T-cell (primary cell): ENCODE data around the gene FRMD5. TPM values are rescaled to one million over a fixed set of nuclear protein-coding genes. Genes with fewer than 3 reads are reported as not detected.

Experiments
- ATAC-seq, 4 experiments: fragments of 200-7000 bp in 3 of 4; fragments of 150-1000 bp in 1 of 4; cut with Tn5 transposase; replicated peaks in 1 of 4; 1 replicate in 3 of 4; 2 replicates in 1 of 4; pipeline ENCODE4 v1.10.0; 2021; ENCODE audit warnings: moderate library complexity in 3 of 4, mild to moderate bottlenecking in 2 of 4, moderate number of reproducible peaks in 1 of 4
- CTCF ChIA-PET, 2 donors: fragments of 300-600 bp; sonication (Branson Sonifier 250); formaldehyde crosslinking; loops; one replicate each; lab custom pipeline; 2022; ENCODE audit warnings: antibody characterized with exemption in 2 of 2; lab: Charles Lee
- POLR2A ChIA-PET, 2 donors: fragments of 300-600 bp; sonication (Branson Sonifier 250); formaldehyde crosslinking; loops; one replicate each; lab custom pipeline; 2022; ENCODE audit warnings: antibody characterized with exemption in 2 of 2; lab: Charles Lee
- DNase-seq, 35 experiments: peaks; one replicate each; pipeline versions ENCODE4 v3.0.0 to v3.0.0-alpha.2; 2013 to 2023
- H3K27ac ChIP-seq: one replicate; pipeline ENCODE4 v1.5.1; 2013; ENCODE audit warnings: low read length
- H3K27me3 ChIP-seq, 2 experiments: replicated peaks in 1 of 2; 1 replicate in 1 of 2; 2 replicates in 1 of 2; pipeline versions ENCODE4 v1.6.1 to v1.7.0; 2013; ENCODE audit warnings: low read length in 1 of 2, mixed read lengths in 1 of 2; ENCODE audit not compliant: control insufficient read depth in 2 of 2, insufficient read depth in 2 of 2; ENCODE audit errors: extremely low read depth in 1 of 2
- H3K36me3 ChIP-seq, 2 donors: 1 replicate in 1 of 2; 2 replicates in 1 of 2; pipeline versions ENCODE4 v1.6.1 to v1.7.0; 2013; ENCODE audit warnings: low read length in 1 of 2; ENCODE audit not compliant: control insufficient read depth in 2 of 2, insufficient read depth in 1 of 2; ENCODE audit errors: extremely low read depth in 1 of 2
- H3K4me1 ChIP-seq, 2 experiments: 1 replicate in 1 of 2; 2 replicates in 1 of 2; pipeline versions ENCODE4 v1.6.1 to v1.7.0; 2013; ENCODE audit warnings: low read length in 2 of 2, mixed read lengths in 1 of 2; ENCODE audit not compliant: insufficient read depth in 2 of 2, control insufficient read depth in 1 of 2; ENCODE audit errors: extremely low read depth in 1 of 2
- H3K4me3 ChIP-seq, 2 donors: 1 replicate in 1 of 2; 2 replicates in 1 of 2; pipeline versions ENCODE4 v1.5.1 to v1.7.0; 2013; ENCODE audit warnings: mild to moderate bottlenecking in 2 of 2, low read length in 1 of 2, moderate library complexity in 1 of 2; ENCODE audit not compliant: control insufficient read depth in 1 of 2; ENCODE audit errors: extremely low read depth in 1 of 2
- H3K9me3 ChIP-seq: 2 replicates; pipeline ENCODE4 v1.7.0; 2013
- H3K27ac Mint-ChIP-seq, 2 donors: one replicate each; pipeline ENCODE4 v1.8.0; 2020 to 2021; ENCODE audit warnings: mild to moderate bottlenecking in 2 of 2, mixed read lengths in 2 of 2
- H3K27me3 Mint-ChIP-seq, 2 donors: one replicate each; pipeline ENCODE4 v1.8.0; 2021 to 2022; ENCODE audit warnings: mixed read lengths in 2 of 2
- H3K36me3 Mint-ChIP-seq: one replicate; pipeline ENCODE4 v1.8.0; 2021; ENCODE audit warnings: mixed read lengths
- H3K4me1 Mint-ChIP-seq, 3 donors: one replicate each; pipeline ENCODE4 v1.8.0; 2020 to 2022; ENCODE audit warnings: mixed read lengths in 3 of 3, mild to moderate bottlenecking in 1 of 3
- H3K4me3 Mint-ChIP-seq, 3 donors: one replicate each; pipeline ENCODE4 v1.8.0; 2020 to 2022; ENCODE audit warnings: mild to moderate bottlenecking in 3 of 3, mixed read lengths in 3 of 3, moderate library complexity in 3 of 3
- H3K9me3 Mint-ChIP-seq, 3 donors: one replicate each; pipeline ENCODE4 v1.8.0; 2020 to 2022; ENCODE audit warnings: mixed read lengths in 3 of 3
- WGBS: methylation state at CpG from one replicate; pipeline ENCODE4 v1.1.5; 2013; ENCODE audit warnings: missing lambda C conversion rate; ENCODE audit not compliant: insufficient coverage; 5-methylcytosine and 5-hydroxymethylcytosine counted together
- total RNA-seq, 35 experiments: library from RNA in 6 of 35; stranded (reverse) in 6 of 35; fragments of 120-200 nt in 1 of 35; gene quantifications; one replicate each; pipeline versions ENCODE4 v1.2.1 to v1.2.4 and lab custom pipeline; 2013 to 2026

The FRMD5 gene
- total RNA-seq, 5 donors from 2014 or later (not counting 1 experiment from before 2014, with no cell fraction given), result 0.09 to 0.26 (median 0.23) TPM; not detected in 2

DNA sequence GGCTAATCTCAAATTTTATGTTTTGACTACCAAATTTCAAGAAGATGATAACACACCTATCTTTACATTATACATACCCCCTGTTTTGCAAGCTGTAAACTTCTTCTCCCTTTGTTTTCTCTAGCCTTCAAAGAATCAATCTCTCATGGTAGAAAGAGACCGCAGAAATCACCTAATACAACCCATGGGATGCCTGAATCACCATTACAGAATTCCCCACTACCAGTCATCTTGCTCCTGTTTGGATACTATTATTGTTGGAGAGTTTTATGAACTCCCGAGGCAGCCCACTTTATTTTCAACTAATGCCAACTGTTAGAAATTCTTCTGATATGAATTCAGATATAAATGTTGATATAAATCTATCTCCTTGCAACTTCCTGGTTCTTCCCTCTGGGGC lies 110.9 kb downstream of the FRMD5 start:
- POLR2A ChIA-PET, result no interaction called here
- DNase-seq (no peak), ATAC-seq (no peak)
- Histone ChIP-seq H3K4me1 (no peaks in the 10 kb centered on the region), H3K27me3 (no peaks in the 10 kb centered on the region), H3K27ac (no peak overlapping the region), H3K36me3 (no peaks in the 10 kb centered on the region), H3K9me3 (no peaks in the 10 kb centered on the region), H3K4me3 (no peak overlapping the region)
- Mint-ChIP-seq H3K27me3 (peaks cover 7 to 26% of the 10 kb centered on the region in 2 donors), H3K9me3 (no peaks in the 10 kb centered on the region), H3K4me3 (no peak overlapping the region), H3K4me1 (no peaks in the 10 kb centered on the region), H3K36me3 (no peaks in the 10 kb centered on the region), H3K27ac (no peak overlapping the region)
- CTCF ChIA-PET, result interaction anchor here in 1 of 2 donors (0.6 kb wide), 1 partner anchor 156 kb away, joined by 5 read pairs; no protein-coding TSS in a partner anchor
- no CpG with 5 or more reads among the region's 2 CpGs for WGBS

DNA sequence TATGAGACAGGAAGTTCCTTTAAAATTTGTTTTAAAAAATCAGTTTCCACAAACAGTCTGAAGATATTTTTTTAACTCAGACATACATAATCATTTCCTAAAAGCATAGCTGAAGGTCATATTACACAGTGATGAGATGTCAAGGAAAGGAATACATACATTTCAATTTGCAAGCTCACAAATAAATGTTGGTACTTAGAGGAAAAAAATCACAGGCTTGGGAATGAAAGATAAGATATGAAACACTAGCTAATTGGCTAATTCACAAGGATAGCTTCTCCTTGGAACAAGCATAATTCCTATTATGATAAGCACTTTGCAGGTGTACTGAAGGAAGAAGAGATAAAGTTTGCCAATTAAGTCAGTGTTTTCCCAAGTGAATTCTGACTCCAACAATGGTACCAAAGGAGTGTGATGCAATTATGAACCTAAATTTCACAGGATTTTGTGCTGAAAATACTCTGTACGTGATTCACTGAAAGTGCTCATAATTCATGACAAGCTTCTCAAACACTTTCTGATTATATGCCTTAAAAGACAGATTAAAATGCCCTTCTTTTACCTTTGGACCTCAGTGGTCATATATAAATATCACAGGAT lies 112.4 kb downstream of the FRMD5 start:
- DNase-seq (no peak), ATAC-seq (no peak)
- no CpG with 5 or more reads among the region's 1 CpG for WGBS
- H3K36me3 ChIP-seq, result no peaks in the 10 kb centered on the region
- Mint-ChIP-seq H3K27me3 (peaks cover 7 to 36% of the 10 kb centered on the region in 2 donors), H3K27ac (no peak overlapping the region), H3K36me3 (no peaks in the 10 kb centered on the region), H3K9me3 (no peaks in the 10 kb centered on the region), H3K4me1 (no peaks in the 10 kb centered on the region), H3K4me3 (no peak overlapping the region)
- ChIA-PET CTCF (no interaction called here), POLR2A (no interaction called here)
- H3K4me3 ChIP-seq, result no peak overlapping the region
- no peaks in the 10 kb centered on the region for H3K4me1 ChIP-seq
- no peak overlapping the region for H3K27ac ChIP-seq
- H3K9me3 ChIP-seq, result no peaks in the 10 kb centered on the region
- H3K27me3 ChIP-seq, result no peaks in the 10 kb centered on the region

DNA sequence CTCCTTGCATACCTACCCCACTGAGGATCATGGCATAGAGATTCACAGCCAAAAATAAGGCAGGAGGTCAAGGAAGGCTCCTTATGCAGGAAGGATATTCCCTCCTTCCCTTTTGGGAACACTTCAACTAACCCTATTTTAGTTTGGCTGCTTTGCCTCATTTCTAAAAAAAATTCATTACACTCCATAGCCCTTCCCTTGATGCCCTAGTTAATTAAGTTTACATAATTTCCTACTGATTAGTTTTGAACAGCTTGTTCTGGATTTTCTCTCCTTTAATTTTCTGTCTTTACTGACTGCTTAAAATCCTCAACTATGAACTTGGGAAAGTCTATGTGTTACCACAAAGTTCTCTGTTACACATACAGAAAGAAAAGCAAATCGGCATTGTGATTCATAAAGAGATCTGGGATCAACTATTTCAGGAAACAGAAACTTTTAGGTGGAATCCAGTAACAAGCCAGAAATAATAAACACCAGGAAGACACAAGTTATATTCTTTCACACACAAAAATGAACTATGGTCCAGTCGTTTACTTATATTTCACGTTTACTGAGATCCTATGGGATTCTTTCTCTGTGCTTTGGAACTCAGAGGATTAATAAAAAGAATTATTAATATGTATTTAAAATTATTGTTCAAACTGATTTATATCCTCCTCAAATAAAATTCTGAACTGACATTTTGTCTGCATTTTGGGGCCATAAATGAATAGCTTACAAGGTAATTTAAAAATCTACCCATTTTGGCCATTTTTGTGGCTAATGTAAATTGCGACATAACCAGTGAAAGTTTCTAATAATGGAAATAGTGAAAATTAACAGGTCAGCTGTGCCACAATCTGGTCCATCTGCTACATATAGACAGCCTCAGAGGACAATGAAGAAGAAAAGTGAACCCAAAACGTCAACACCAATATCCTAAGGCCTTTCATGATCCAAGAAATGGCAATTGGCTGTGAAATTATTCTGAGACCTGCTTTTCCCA lies 113.8 kb downstream of the FRMD5 start:
- Mint-ChIP-seq H3K36me3 (no peaks in the 10 kb centered on the region), H3K27me3 (peaks cover 12 to 41% of the 10 kb centered on the region in 2 donors), H3K27ac (no peak overlapping the region), H3K9me3 (no peaks in the 10 kb centered on the region), H3K4me3 (no peak overlapping the region), H3K4me1 (no peaks in the 10 kb centered on the region)
- H3K36me3 ChIP-seq, result no peaks in the 10 kb centered on the region
- no peak for ATAC-seq
- H3K4me3 ChIP-seq, result no peak overlapping the region
- POLR2A ChIA-PET, result no interaction called here
- H3K4me1 ChIP-seq, result no peaks in the 10 kb centered on the region
- DNase-seq, result no peak
- WGBS, result no CpG with 5 or more reads among the region's 5 CpGs
- H3K27ac ChIP-seq, result no peak overlapping the region
- H3K9me3 ChIP-seq, result no peaks in the 10 kb centered on the region
- CTCF ChIA-PET, result no interaction called here
- H3K27me3 ChIP-seq, result no peaks in the 10 kb centered on the region

DNA sequence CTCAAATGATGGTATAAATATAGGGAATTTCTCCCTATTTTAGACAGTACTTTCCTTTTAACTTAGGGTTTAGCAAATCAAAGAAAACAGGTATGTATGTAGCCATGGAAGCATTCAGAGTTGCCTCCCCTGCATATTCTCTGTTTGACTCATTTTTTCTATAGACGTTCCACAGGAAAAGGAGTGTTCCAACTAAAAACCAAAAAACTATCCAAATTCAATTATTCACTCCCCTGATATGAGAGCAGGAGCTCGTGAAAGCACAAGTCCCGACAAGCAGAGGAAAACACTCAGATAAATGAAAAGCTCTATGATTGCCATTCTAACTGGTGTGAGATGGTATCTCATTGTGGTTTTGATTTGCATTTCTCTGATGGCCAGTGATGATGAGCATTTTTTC lies 119.5 kb downstream of the FRMD5 start:
- Mint-ChIP-seq H3K9me3 (no peaks in the 10 kb centered on the region), H3K36me3 (no peaks in the 10 kb centered on the region), H3K4me3 (no peak overlapping the region), H3K4me1 (no peaks in the 10 kb centered on the region), H3K27me3 (peaks cover 11 to 36% of the 10 kb centered on the region in 2 donors), H3K27ac (no peak overlapping the region)
- H3K27ac ChIP-seq, result no peak overlapping the region
- no peaks in the 10 kb centered on the region for H3K4me1 ChIP-seq
- no peak for ATAC-seq
- H3K36me3 ChIP-seq, result no peaks in the 10 kb centered on the region
- no CpG with 5 or more reads among the region's 3 CpGs for WGBS
- no peaks in the 10 kb centered on the region for H3K27me3 ChIP-seq
- H3K9me3 ChIP-seq, result no peaks in the 10 kb centered on the region
- POLR2A ChIA-PET, result no interaction called here
- CTCF ChIA-PET, result no interaction called here
- no peak overlapping the region for H3K4me3 ChIP-seq
- DNase-seq, result no peak

DNA sequence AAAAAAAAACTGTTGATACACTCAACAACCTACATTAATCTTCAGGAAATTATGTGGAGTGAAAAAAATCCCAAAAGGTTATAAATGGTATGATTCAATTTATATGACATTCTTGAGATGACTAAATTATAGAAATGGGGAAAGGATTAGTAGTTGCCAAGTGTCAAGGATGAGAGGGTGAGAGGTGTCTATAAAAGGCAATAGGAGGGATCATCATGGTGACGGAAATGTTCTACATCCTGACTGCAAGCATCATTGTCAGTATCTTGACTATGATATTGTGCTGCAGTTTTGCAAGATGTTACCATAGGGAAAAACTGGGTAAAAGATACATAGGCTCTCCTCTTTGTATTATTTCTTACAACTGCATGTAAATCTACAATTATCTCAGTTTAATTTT lies 125.6 kb downstream of the FRMD5 start:
- H3K4me1 Mint-ChIP-seq, result peaks cover 2 to 6% (median 4%) of the 10 kb centered on the region in 3 donors
- CTCF ChIA-PET, result no interaction called here
- POLR2A ChIA-PET, result no interaction called here
- ATAC-seq, result no peak
- H3K27me3 Mint-ChIP-seq, result peaks cover 5 to 27% of the 10 kb centered on the region in 2 donors
- no peaks in the 10 kb centered on the region for H3K36me3 Mint-ChIP-seq
- H3K4me3 ChIP-seq, result no peak overlapping the region
- no peak overlapping the region for H3K4me3 Mint-ChIP-seq
- no peaks in the 10 kb centered on the region for H3K9me3 Mint-ChIP-seq
- no peaks in the 10 kb centered on the region for H3K9me3 ChIP-seq
- no peak for DNase-seq
- H3K27me3 ChIP-seq, result no peaks in the 10 kb centered on the region
- H3K36me3 ChIP-seq, result no peaks in the 10 kb centered on the region
- no CpG with 5 or more reads among the region's 1 CpG for WGBS
- no peaks in the 10 kb centered on the region for H3K4me1 ChIP-seq
- H3K27ac Mint-ChIP-seq, result no peak overlapping the region
- H3K27ac ChIP-seq, result no peak overlapping the region

DNA sequence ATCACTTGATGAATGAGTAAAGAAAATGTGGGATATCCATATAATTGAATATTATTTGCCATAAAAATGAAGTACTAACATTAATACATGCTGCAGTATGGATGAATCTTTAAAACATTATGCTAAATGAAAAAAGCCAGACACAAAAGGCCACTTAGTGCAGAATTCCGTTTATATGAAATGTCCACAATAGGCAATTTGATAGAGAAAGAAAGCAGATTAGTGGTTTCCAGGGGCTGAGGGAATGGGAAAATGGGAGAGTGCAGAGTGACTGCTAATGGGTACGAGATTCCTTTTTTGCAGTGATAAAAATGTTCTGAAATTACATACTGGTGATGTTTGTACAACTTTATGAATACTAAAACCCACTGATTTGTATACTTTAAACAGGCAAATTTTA lies 126.7 kb downstream of the FRMD5 start:
- Histone ChIP-seq H3K36me3 (no peaks in the 10 kb centered on the region), H3K27me3 (no peaks in the 10 kb centered on the region), H3K27ac (no peak overlapping the region), H3K9me3 (no peaks in the 10 kb centered on the region), H3K4me3 (no peak overlapping the region), H3K4me1 (no peaks in the 10 kb centered on the region)
- no peak overlapping the region for H3K27ac Mint-ChIP-seq
- peaks cover 5 to 27% of the 10 kb centered on the region in 2 donors for H3K27me3 Mint-ChIP-seq
- POLR2A ChIA-PET, result no interaction called here
- ATAC-seq, result no peak
- no peaks in the 10 kb centered on the region for H3K36me3 Mint-ChIP-seq
- H3K9me3 Mint-ChIP-seq, result no peaks in the 10 kb centered on the region
- DNase-seq, result no peak
- H3K4me1 Mint-ChIP-seq, result peaks cover 2 to 6% (median 4%) of the 10 kb centered on the region in 3 donors
- no peak overlapping the region for H3K4me3 Mint-ChIP-seq
- 86% methylated on average over 1 of the region's 2 CpGs for WGBS
- CTCF ChIA-PET, result no interaction called here
